Motor neuron (in vitro differentiated cells): ENCODE data around the gene ART1. TPM values are rescaled to one million over a fixed set of nuclear protein-coding genes. Genes with fewer than 3 reads are reported as not detected.
A peak's percentile ranks its signal among the peaks of the same experiment; 100 is the strongest.

ENCODE experiments used
- ATAC-seq, 8 experiments: fragments of 200-7000 bp; cut with Tn5 transposase; replicated peaks in 6 of 8; 2 replicates each; pipeline ENCODE4 v1.8.0; 2021; ENCODE audit warnings: mild to moderate bottlenecking in 8 of 8, moderate library complexity in 8 of 8
- H3K27ac ChIP-seq, 2 donors: fragments of 250-450 bp; sonication (Bioruptor Pico); 2 replicates each; pipeline ENCODE4 v1.9.0; 2021; ENCODE audit warnings: antibody characterized with exemption in 2 of 2, mild to moderate bottlenecking in 2 of 2, moderate library complexity in 1 of 2
- H3K4me1 ChIP-seq, 2 donors: fragments of 250-450 bp; sonication (Bioruptor Pico); replicated peaks in 1 of 2; 2 replicates each; pipeline ENCODE4 v1.6.1; 2021; ENCODE audit warnings: antibody characterized with exemption in 2 of 2, mild to moderate bottlenecking in 2 of 2, moderate library complexity in 1 of 2
- H3K4me3 ChIP-seq, 5 donors: fragments of 250-450 bp; sonication (Bioruptor Pico); 2 replicates each; pipeline ENCODE4 v1.9.0; 2021; ENCODE audit warnings: antibody characterized with exemption in 5 of 5, mild to moderate bottlenecking in 5 of 5, moderate library complexity in 4 of 5
- WGBS, 10 experiments: fragments of 450-650 bp; shearing (Covaris generic); methylation state at CpG; one replicate each; pipeline ENCODE4 v1.0.0; 2022; 5-methylcytosine and 5-hydroxymethylcytosine counted together
- in situ Hi-C, 9 experiments: fragments of 400-800 bp; cut with MboI; loops; one replicate each; pipeline ENCODE4 v1.15.0; 2021; ENCODE audit warnings: low sequenced_read_pairs in 9 of 9, low pct_unique_long_range_greater_than_20kb in 2 of 9; ENCODE audit not compliant: unreplicated experiment in 9 of 9
- total RNA-seq, 8 experiments: library from RNA; unstranded; fragments of 300-600 nt; gene quantifications; 2 replicates each; pipeline versions ENCODE4 v1.2.3 to v1.2.4, GENCODE V29; 2022

ART1 gene
- total RNA-seq, 8 experiments from 2014 or later, result 0.17 to 3.0 (median 0.37) TPM; not detected in 4

GRCh38 chr11:3659595-3660515 lies 14.9 kb downstream of the ART1 start:
- ATAC-seq, result no peak
- in situ Hi-C loops, result no loop called here
- WGBS, 10 experiments, result 70 to 86% (median 80%) methylated on average over 1 to 8 of the region's 33 CpGs; no CpG with 5 or more reads in 5 of the 10 experiments
- H3K4me1 ChIP-seq, result no peaks in the 10 kb centered on the region
- no peak overlapping the region for H3K4me3 ChIP-seq
- no peak overlapping the region for H3K27ac ChIP-seq

GRCh38 chr11:3660960-3661359 lies 16.0 kb downstream of the ART1 start:
- WGBS, 10 experiments, result 20 to 100% (median 73%) methylated on average over 1 of the region's 2 CpGs; no CpG with 5 or more reads in 4 of the 10 experiments
- in situ Hi-C loops, result no loop called here
- ATAC-seq, result no peak
- no peaks in the 10 kb centered on the region for H3K4me1 ChIP-seq
- H3K27ac ChIP-seq, result no peak overlapping the region
- H3K4me3 ChIP-seq, result no peak overlapping the region

GRCh38 chr11:3662856-3663255 lies 17.9 kb downstream of the ART1 start:
- Histone ChIP-seq H3K4me3 (no peak overlapping the region), H3K4me1 (no peaks in the 10 kb centered on the region), H3K27ac (no peak overlapping the region)
- in situ Hi-C loops, result no loop called here
- no peak for ATAC-seq

- ATAC-seq, result no peak
- in situ Hi-C loops, result no loop called here
- WGBS, 10 experiments, result 6 to 93% (median 83%) methylated on average over 2 to 9 of the region's 10 CpGs; no CpG with 5 or more reads in 4 of the 10 experiments
- no peaks in the 10 kb centered on the region for H3K4me1 ChIP-seq
- no peak overlapping the region for H3K27ac ChIP-seq
- H3K4me3 ChIP-seq, result no peak overlapping the region
Measured at GRCh38 chr11:3664032-3664630, 19.2 kb downstream of the ART1 start.

GRCh38 chr11:3665336-3666022 lies 20.6 kb downstream of the ART1 start:
- ATAC-seq, result no peak
- Histone ChIP-seq H3K4me3 (no peak overlapping the region), H3K4me1 (no peaks in the 10 kb centered on the region), H3K27ac (no peak overlapping the region)
- in situ Hi-C loops, result no loop called here
- 71 to 100% (median 94%) methylated on average over 2 to 6 of the region's 6 CpGs; no CpG with 5 or more reads in 4 of the 10 experiments for WGBS, 10 experiments

- ATAC-seq, result no peak
- H3K4me1 ChIP-seq, result no peaks in the 10 kb centered on the region
- WGBS, 10 experiments, result 60 to 100% (median 96%) methylated on average over 1 to 4 of the region's 17 CpGs; no CpG with 5 or more reads in 5 of the 10 experiments
- no peak overlapping the region for H3K4me3 ChIP-seq
- in situ Hi-C loops, result no loop called here
- H3K27ac ChIP-seq, result no peak overlapping the region
Measured at GRCh38 chr11:3666023-3666530, 21.1 kb downstream of the ART1 start.

GRCh38 chr11:3667149-3668035 lies 22.5 kb downstream of the ART1 start:
- Histone ChIP-seq H3K4me3 (no peak overlapping the region), H3K27ac (no peak overlapping the region), H3K4me1 (no peaks in the 10 kb centered on the region)
- in situ Hi-C loops, result no loop called here
- ATAC-seq, result no peak
- WGBS, 10 experiments, result 92 to 98% (median 96%) methylated on average over 8 to 33 of the region's 89 CpGs; no CpG with 5 or more reads in 5 of the 10 experiments

- in situ Hi-C loops, result no loop called here
- ATAC-seq, result no peak
- H3K4me3 ChIP-seq, result no peak overlapping the region
- no peak overlapping the region for H3K27ac ChIP-seq
- no peaks in the 10 kb centered on the region for H3K4me1 ChIP-seq
- 40 to 95% (median 90%) methylated on average over 1 to 4 of the region's 7 CpGs; no CpG with 5 or more reads in 7 of the 10 experiments for WGBS, 10 experiments
Measured at GRCh38 chr11:3669128-3669527, 24.2 kb downstream of the ART1 start.

GRCh38 chr11:3669742-3670183 lies 24.8 kb downstream of the ART1 start:
- no peak overlapping the region for H3K4me3 ChIP-seq
- in situ Hi-C loops, result no loop called here
- no peak overlapping the region for H3K27ac ChIP-seq
- 80 to 100% (median 95%) methylated on average over 1 to 2 of the region's 5 CpGs; no CpG with 5 or more reads in 6 of the 10 experiments for WGBS, 10 experiments
- H3K4me1 ChIP-seq, result no peaks in the 10 kb centered on the region
- no peak for ATAC-seq

GRCh38 chr11:3671334-3672254 lies 26.7 kb downstream of the ART1 start, which contains the start of gene CHRNA10:
Gene CHRNA10, minus strand, starts transcription at chr11:3671384. Its CDS starts 72 bp downstream, at chr11:3671312.
- WGBS, 10 experiments, result 37 to 100% (median 63%) methylated on average over 1 to 8 of the region's 9 CpGs
- Histone ChIP-seq H3K4me3 (no peak within 1 kb of the TSS), H3K4me1 (no peaks in the 10 kb centered on the region), H3K27ac (no peak within 1 kb of the TSS)
- in situ Hi-C loops, result no loop called here
- ATAC-seq, result peak in 6 of 8 experiments; percentile 18 to 90 (median 68)

- WGBS, 10 experiments, result 80 to 100% methylated on average over 1 of the region's 1 CpG; no CpG with 5 or more reads in 8 of the 10 experiments
- Histone ChIP-seq H3K4me1 (no peaks in the 10 kb centered on the region), H3K4me3 (no peak overlapping the region), H3K27ac (no peak overlapping the region)
- in situ Hi-C loops, result no loop called here
- ATAC-seq, result no peak
Measured at GRCh38 chr11:3674189-3674588, 29.3 kb downstream of the ART1 start.
